H54 (cell line): ENCODE data around the gene HOXC9.

Experiments
- DNase-seq: peaks from one replicate; pipeline ENCODE4 v3.0.0; 2011; ENCODE audit warnings: low spot score, mixed read lengths; ENCODE audit not compliant: insufficient read length
- FAIRE-seq: peaks from 3 replicates; lab custom pipeline; 2011; peaks lifted over from hg19 to GRCh38; lab: Jason Lieb, UNC
- POLR2A ChIP-seq: IDR thresholded peaks from 2 replicates; pipeline ENCODE4 v1.6.1; 2011; ENCODE audit warnings: low read depth, mild to moderate bottlenecking, low read length

Gene HOXC9

GRCh38 chr12:53976172-53976822 lies 23.7 kb upstream of the HOXC9 start:
- FAIRE-seq (no peak), DNase-seq (no peak)
- TF ChIP-seq POLR2A = no peak

GRCh38 chr12:53976823-53977595 lies 23.0 kb upstream of the HOXC9 start:
- no peak for DNase-seq
- TF ChIP-seq POLR2A = no peak
- FAIRE-seq = no peak

GRCh38 chr12:53977596-53978445 lies 22.1 kb upstream of the HOXC9 start:
- no peak for TF ChIP-seq POLR2A
- no peak for FAIRE-seq
- DNase-seq = no peak

GRCh38 chr12:53978477-53979356 lies 21.2 kb upstream of the HOXC9 start:
- DNase-seq (no peak), FAIRE-seq (no peak)
- TF ChIP-seq POLR2A = no peak

GRCh38 chr12:53980104-53980801 lies 19.7 kb upstream of the HOXC9 start:
- DNase-seq (no peak), FAIRE-seq (no peak)
- TF ChIP-seq POLR2A = no peak

- TF ChIP-seq POLR2A = no peak
- FAIRE-seq (no peak), DNase-seq (no peak)
These were observed 19.0 kb upstream of the HOXC9 start for GRCh38 chr12:53980802-53981496.

- DNase-seq (no peak), FAIRE-seq (no peak)
These were observed 18.1 kb upstream of the HOXC9 start for GRCh38 chr12:53981634-53982565.

GRCh38 chr12:53982648-53983567 lies 17.1 kb upstream of the HOXC9 start:
- DNase-seq (no peak), FAIRE-seq (no peak)
- TF ChIP-seq POLR2A = no peak

More at GRCh38 chr12:53981634-53982565, 18.1 kb upstream of the HOXC9 start:
- TF ChIP-seq POLR2A = no peak

GRCh38 chr12:53983568-53983949 lies 16.4 kb upstream of the HOXC9 start:
- FAIRE-seq = no peak
- no peak for TF ChIP-seq POLR2A
- no peak for DNase-seq

GRCh38 chr12:53983950-53984572 lies 15.9 kb upstream of the HOXC9 start:
- DNase-seq = no peak
- FAIRE-seq = no peak
- no peak for TF ChIP-seq POLR2A
